Activated T-cell treated with anti-CD3 and anti-CD28 coated beads, Interleukin-2, amount 50 U/mL, for 1 hour (primary cell): ENCODE results near the gene SDC1.

Experiments used
- DNase-seq: peaks from one replicate; pipeline ENCODE4 v3.0.0-alpha.2; 2020

Gene SDC1

DNA sequence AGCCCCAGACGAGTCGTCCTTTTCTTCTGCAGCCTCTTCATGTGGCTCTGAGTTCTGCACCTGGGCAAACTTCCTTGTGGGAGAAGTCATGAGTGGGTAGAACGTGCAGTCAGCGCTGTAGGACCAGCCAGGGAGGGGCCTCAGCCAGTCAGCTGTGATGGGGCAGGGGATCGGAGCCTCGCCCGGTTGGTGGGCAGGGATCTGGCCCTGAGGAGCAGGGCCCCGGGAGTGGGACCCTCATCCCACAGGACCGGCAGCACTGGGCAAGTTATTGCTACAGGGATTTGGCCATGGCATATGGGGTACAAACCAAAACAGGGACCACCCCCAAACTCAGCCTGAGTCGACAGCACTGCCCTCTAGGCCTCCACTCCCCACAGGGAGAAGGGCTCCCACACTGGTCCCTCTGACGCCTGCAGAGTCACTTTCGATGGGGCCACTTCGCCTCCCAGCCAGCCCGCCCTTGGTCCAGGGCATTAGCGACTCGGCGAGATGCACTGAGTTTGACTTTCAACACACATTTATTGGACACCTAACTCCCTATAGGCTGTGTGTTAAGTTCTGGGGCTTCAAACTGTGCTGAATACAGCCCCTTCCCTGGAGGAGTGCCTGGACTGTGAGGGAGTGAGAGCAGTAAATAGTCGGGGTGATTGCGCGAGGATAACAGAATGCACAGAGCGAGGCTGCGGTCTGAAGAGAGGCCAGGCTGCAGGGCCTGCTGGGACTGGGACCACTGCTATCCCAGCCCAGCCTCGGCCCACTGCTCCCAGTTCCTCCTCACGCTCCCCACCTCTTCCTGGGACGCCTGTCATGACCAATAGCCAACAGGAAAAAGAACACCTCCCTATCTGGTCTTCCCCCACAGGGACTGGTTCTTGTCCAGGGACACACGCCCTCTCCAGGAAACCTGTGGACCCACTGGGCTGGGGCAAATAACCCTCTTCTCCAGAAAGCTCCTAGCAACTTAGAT lies 55.9 kb downstream of the SDC1 start:
- DNase-seq = no peak

GRCh38 chr2:20168048-20168726 lies 56.7 kb downstream of the SDC1 start:
- DNase-seq = no peak

DNA sequence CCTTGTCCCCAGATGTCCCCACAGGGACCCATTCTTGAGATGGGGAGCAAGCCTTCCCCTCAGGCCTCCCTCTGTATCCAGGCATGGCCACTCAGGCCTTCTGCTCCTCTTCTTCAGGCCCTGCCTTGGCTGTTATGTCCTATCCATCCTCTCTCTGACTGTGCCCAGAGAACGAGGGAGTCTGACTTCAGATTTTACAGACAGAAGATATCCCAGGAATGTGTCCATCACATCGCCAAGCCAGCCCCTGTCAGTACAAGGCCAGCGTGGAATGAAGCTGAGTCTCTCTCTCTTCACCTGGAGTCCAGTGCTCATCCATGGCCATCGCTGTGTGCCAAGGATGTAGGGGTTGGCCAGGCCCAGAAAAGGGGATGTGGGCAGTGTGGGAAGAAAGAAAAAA lies 57.6 kb downstream of the SDC1 start:
- no peak for DNase-seq

- no peak for DNase-seq
These were observed 59.0 kb downstream of the SDC1 start for GRCh38 chr2:20165677-20166509.

GRCh38 chr2:20164734-20165478 lies 60.0 kb downstream of the SDC1 start:
- DNase-seq = no peak

- no peak for DNase-seq
These were observed 60.7 kb downstream of the SDC1 start for GRCh38 chr2:20164061-20164733.

DNA sequence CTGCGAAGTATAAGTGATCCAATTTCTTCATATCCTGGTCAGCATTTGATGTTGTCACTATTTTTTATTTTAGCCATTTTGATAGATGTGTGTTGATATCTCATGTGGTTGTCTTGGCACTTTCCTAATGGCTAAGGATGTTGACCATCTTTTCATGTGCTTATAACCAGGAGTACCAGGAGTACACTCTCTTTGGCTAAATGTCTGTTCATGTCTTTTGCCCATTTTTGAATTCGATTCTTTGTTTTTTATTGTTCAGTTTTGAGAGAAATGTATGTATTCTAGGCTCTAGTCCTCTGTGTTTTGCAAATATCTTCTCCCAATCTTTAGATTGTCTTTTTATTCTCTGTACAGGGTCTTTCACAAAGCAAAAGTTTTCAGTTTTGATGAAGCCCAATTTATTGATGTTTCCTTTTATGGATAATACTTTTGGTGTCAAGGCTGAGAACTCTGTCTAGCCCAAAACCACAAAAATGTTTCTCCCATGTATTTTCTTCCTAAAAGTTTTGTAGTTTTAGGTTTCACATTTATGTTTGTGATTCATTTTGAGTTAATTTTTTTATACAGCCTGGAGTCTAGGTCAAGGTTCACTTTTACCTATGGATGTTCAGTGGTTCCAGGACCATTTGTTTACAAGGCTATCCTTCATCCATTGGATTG lies 65.4 kb downstream of the SDC1 start:
- no peak for DNase-seq

DNA sequence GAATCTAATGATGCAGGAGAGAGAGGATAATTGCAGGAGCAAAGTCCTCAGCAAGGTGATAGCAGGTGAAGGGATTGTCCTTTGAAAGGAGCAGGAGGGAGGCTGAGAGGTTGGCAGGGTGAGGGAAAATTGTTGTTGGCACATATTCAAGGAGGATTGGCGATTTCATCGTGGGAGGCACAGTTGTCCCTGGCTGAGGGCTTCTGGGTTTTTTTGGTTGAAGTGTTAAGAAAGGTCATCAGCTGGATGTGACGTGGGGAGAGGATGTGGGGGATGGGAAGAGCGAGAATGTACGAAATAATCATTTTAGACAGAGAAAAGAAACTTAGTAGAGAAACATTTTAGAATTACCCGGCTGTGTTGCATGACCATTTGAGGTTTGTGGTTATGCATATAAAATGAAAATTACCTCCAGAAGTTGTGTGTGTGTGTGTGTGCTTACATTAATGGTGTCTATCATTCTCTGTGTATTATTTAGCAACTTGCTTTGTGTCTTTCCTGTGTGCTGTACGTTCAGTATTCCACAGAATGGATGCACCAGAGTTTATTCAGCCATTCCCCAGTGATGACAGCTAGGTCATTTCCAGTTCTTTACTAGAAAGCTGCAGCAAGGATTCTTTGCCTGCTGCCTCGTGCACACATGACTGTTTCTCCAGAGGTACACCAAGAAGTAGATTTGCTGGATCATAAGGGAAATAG lies 67.6 kb downstream of the SDC1 start:
- DNase-seq = no peak

DNA sequence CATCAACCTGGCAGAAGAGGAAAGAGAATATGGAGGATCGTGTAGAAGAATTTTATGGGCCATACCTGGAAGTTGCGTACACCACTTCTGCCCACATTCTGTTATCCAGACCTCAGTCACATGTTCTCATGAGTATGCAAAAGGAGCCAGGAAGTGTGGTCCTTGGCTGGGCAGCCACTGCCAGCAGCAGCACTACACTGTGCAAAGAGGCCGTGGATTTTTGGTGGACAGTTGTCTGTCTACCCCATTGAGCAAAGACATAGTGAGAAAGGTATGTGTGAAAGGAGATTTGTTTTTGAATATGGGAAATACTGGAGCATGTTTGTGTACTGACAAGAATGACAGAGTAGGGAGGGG lies 68.1 kb downstream of the SDC1 start:
- no peak for DNase-seq

DNA sequence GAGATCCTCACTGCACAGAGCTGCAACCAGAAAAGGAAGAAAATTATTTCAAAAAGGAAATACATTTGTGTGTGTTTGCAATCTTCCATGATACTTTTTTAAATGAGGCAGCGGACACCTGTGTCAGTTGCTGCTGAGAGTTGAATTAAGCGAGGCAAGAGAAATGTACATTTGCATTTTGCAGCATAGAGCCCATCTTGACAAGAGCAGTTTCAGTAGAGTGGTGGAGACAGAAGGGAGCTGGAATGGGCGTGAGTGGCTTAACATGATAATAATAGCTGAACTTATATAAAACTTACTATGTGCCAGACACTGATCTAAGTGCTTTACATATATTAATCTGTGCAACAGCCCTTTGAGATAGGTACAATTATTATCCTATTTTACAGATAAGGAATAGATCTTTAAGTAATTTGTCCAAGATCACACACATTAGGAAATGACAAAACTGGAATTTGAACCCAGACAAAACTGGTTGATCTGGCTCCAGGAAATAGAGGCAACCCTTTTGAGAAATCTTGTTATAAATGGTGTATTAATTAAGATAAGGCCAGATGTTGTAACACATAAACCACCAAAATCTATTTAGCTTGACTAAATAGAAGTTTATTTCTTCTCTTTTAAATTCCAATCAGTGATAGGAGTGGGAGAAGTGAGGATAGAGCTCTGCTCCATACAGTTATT lies 68.7 kb downstream of the SDC1 start:
- DNase-seq = no peak

GRCh38 chr2:20153131-20153851 lies 71.6 kb downstream of the SDC1 start:
- no peak for DNase-seq

GRCh38 chr2:20150806-20151571 lies 73.9 kb downstream of the SDC1 start:
- DNase-seq = no peak
